Measurements from ENCODE around the gene SETD2.

Gene SETD2

DNA sequence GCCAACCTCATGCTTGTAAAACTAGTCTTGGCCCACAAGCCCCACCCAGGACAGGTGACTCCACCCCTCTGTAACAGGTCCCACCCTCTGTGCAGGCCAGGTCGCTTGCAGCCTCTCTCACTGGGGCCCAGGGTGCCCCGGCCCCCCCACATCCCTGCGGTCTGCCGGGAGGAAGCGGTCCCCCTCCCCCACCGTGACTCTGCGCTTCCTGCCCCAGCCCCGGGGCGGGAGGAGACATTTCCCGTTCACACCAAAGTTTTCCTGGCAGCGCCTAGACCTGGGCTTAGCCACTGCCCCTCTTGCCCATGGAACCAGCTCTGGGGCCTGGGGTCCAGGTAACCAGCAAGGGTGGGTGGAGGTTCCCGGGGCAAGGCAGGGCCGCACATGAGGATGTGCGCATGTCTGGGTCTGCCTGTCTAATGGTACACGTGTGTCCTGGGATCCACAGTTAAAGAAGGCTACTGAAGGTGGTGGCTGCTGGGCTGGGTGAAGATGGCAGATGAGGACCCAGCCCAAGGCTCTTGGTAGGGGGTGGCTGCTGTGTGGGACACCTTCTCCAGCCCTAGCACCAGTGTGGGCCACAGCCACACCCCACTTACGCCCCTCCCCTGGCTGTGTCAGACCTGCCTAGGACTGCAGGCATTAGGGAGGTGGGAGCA is 176.0 kb downstream of the SETD2 start:
- Histone ChIP-seq H3K9ac (ENCODE audit: low read length) (peak overlapping the region; percentile 9; the same call in 1 of the 2 replicates), H3K4me3 (ENCODE audit: low read depth, low read length, poor library complexity, severe bottlenecking) (peak overlapping the region; percentile 29), H3F3A (ENCODE audit: insufficient read depth, low read length) (no peaks in the 10 kb centered on the region), H2AFZ (ENCODE audit: low read length) (no peak overlapping the region), H3K9me2 (ENCODE audit: low read depth, low read length) (no peaks in the 10 kb centered on the region), H3K27ac (ENCODE audit: low read depth, low read length, poor library complexity, severe bottlenecking) (peak overlapping the region; percentile 64), H3K36me3 (ENCODE audit: insufficient read depth, low read length) (peaks cover 4% of the 10 kb centered on the region; the same call in 1 of the 2 replicates), H3K27me3 (ENCODE audit: insufficient read depth, low read length) (no peaks in the 10 kb centered on the region), H3K9me3 (ENCODE audit: low read length) (no peaks in the 10 kb centered on the region), H3K79me2 (ENCODE audit: insufficient read depth, low read length) (no peaks in the 10 kb centered on the region), H4K20me1 (ENCODE audit: insufficient read depth, low read length) (no peaks in the 10 kb centered on the region), H3K4me1 (ENCODE audit: insufficient read depth, low read length, severe bottlenecking) (peaks cover 38% of the 10 kb centered on the region), H3K4me2 (ENCODE audit: low read length) (peak overlapping the region; percentile 53)
- no peak for TF ChIP-seq EZH2 (IDR thresholded peaks at IDR 0.05; ENCODE audit: borderline replicate concordance, low read length)
- TF ChIP-seq CTCF (IDR thresholded peaks at IDR 0.05; ENCODE audit: low read length), result no peak

DNA sequence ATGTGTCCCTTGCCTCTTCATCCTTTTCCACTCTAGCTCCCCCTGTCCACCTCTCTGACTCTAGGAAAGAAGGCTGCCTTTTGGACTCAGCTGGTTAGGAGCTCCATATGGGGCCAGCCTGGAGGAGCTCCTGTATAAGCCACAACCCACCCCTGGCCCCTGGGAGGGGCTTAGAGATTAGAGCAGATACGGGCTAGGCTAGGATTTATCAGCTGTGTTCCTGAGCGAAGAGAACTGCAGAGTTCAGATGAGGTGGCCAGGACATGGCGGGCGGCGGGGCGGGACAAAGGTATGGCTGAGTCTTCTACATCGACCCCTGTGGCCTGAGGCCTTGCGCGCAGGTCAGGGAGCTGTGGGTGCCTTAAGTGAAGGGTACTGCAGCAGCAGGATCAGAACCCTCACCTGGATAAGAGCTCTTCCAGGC is 176.6 kb downstream of the SETD2 start:
- Histone ChIP-seq H3K4me1 (ENCODE audit: insufficient read depth, low read length, severe bottlenecking) (peaks cover 38% of the 10 kb centered on the region), H3K4me2 (ENCODE audit: low read length) (peak overlapping the region; percentile 53), H3K4me3 (ENCODE audit: low read depth, low read length, poor library complexity, severe bottlenecking) (peak overlapping the region; percentile 29), H3K79me2 (ENCODE audit: insufficient read depth, low read length) (no peaks in the 10 kb centered on the region), H3K9me3 (ENCODE audit: low read length) (no peaks in the 10 kb centered on the region), H3K27me3 (ENCODE audit: insufficient read depth, low read length) (no peaks in the 10 kb centered on the region), H3F3A (ENCODE audit: insufficient read depth, low read length) (no peaks in the 10 kb centered on the region), H3K36me3 (ENCODE audit: insufficient read depth, low read length) (peaks cover 4% of the 10 kb centered on the region; the same call in 1 of the 2 replicates), H2AFZ (ENCODE audit: low read length) (no peak overlapping the region), H3K9me2 (ENCODE audit: low read depth, low read length) (no peaks in the 10 kb centered on the region), H4K20me1 (ENCODE audit: insufficient read depth, low read length) (no peaks in the 10 kb centered on the region), H3K27ac (ENCODE audit: low read depth, low read length, poor library complexity, severe bottlenecking) (peak overlapping the region; percentile 64), H3K9ac (ENCODE audit: low read length) (peak overlapping the region; percentile 9; the same call in 1 of the 2 replicates)
- no peak for TF ChIP-seq CTCF (IDR thresholded peaks at IDR 0.05; ENCODE audit: low read length)
- no peak for TF ChIP-seq EZH2 (IDR thresholded peaks at IDR 0.05; ENCODE audit: borderline replicate concordance, low read length)

DNA sequence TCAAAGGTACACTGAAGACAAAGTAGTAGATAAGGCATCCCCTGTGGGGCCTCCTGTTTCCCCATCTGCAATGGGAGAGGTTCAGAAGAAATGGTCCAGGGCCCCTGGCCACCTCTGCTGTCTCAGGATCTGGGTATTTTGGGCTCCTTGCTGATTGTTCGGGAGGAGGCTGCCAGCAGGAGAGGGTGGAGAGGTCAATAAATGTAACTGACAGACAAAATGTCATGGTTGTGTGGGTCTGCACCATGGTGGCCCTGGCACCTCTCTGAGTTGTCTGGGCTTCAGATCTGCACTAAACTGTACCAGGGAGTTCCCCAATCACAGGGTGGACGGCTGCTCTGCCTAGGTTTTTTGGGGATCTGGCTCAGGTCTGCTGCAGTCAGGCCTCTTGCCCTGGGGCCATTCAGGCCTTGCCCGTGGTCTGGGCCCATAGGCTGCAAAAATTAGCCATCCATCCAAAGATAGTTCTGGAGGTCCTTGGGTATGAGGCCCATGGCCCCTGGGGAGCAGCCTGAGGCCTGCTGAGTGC is 177.1 kb downstream of the SETD2 start:
- TF ChIP-seq EZH2 (IDR thresholded peaks at IDR 0.05; ENCODE audit: borderline replicate concordance, low read length) (no peak), CTCF (IDR thresholded peaks at IDR 0.05; ENCODE audit: low read length) (no peak)
- peak overlapping the region; percentile 29 for H3K4me3 ChIP-seq (ENCODE audit: low read depth, low read length, poor library complexity, severe bottlenecking)
- no peaks in the 10 kb centered on the region for H3F3A ChIP-seq (ENCODE audit: insufficient read depth, low read length)
- H4K20me1 ChIP-seq (ENCODE audit: insufficient read depth, low read length), result no peaks in the 10 kb centered on the region
- H2AFZ ChIP-seq (ENCODE audit: low read length), result no peak overlapping the region
- H3K36me3 ChIP-seq (ENCODE audit: insufficient read depth, low read length), result peaks cover 4% of the 10 kb centered on the region; the same call in 1 of the 2 replicates
- no peaks in the 10 kb centered on the region for H3K9me2 ChIP-seq (ENCODE audit: low read depth, low read length)
- peak overlapping the region; percentile 9; the same call in 1 of the 2 replicates for H3K9ac ChIP-seq (ENCODE audit: low read length)
- H3K27ac ChIP-seq (ENCODE audit: low read depth, low read length, poor library complexity, severe bottlenecking), result peak overlapping the region; percentile 64
- H3K4me2 ChIP-seq (ENCODE audit: low read length), result peak overlapping the region; percentile 53
- peaks cover 39% of the 10 kb centered on the region for H3K4me1 ChIP-seq (ENCODE audit: insufficient read depth, low read length, severe bottlenecking)
- H3K79me2 ChIP-seq (ENCODE audit: insufficient read depth, low read length), result no peaks in the 10 kb centered on the region
- no peaks in the 10 kb centered on the region for H3K27me3 ChIP-seq (ENCODE audit: insufficient read depth, low read length)
- no peaks in the 10 kb centered on the region for H3K9me3 ChIP-seq (ENCODE audit: low read length)

Data from OCI-LY1 (cell line).